Hepatocyte (in vitro differentiated cells): Measurements from ENCODE around the gene SFTPD.

Source experiments
- EZH2 ChIP-seq: fragments of 200-600 bp; sonication (generic); IDR thresholded peaks from 2 replicates; pipeline ENCODE4 v1.6.1; 2016; ENCODE audit warnings: antibody characterized with exemption, mild to moderate bottlenecking, borderline replicate concordance
- EZH2phosphoT487 ChIP-seq: fragments of 200-600 bp; sonication (generic); IDR thresholded peaks from one replicate; pipeline ENCODE4 v1.6.1; 2018; ENCODE audit warnings: antibody characterized with exemption, mild to moderate bottlenecking, low read depth, moderate library complexity; ENCODE audit not compliant: unreplicated experiment, severe bottlenecking
- TF ChIP-seq, protein P1 (sequence below): fragments of 200-600 bp; sonication (generic); IDR thresholded peaks from 2 replicates; pipeline ENCODE4 v1.5.1; 2016; ENCODE audit warnings: antibody characterized with exemption, mild to moderate bottlenecking; ENCODE audit not compliant: poor library complexity

- TF ChIP-seq, protein P1, sequence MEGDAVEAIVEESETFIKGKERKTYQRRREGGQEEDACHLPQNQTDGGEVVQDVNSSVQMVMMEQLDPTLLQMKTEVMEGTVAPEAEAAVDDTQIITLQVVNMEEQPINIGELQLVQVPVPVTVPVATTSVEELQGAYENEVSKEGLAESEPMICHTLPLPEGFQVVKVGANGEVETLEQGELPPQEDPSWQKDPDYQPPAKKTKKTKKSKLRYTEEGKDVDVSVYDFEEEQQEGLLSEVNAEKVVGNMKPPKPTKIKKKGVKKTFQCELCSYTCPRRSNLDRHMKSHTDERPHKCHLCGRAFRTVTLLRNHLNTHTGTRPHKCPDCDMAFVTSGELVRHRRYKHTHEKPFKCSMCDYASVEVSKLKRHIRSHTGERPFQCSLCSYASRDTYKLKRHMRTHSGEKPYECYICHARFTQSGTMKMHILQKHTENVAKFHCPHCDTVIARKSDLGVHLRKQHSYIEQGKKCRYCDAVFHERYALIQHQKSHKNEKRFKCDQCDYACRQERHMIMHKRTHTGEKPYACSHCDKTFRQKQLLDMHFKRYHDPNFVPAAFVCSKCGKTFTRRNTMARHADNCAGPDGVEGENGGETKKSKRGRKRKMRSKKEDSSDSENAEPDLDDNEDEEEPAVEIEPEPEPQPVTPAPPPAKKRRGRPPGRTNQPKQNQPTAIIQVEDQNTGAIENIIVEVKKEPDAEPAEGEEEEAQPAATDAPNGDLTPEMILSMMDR, result no peak
- TF ChIP-seq EZH2phosphoT487 (no peak), EZH2 (no peak)
These were observed 16.6 kb downstream of the SFTPD start for GRCh38 chr10:79932307-79932706.
